ENCODE measurements around the gene TMED8.
"Not testable (repeated sequence)": the region's sequence is repeated elsewhere in the genome, so short reads cannot be mapped to it uniquely, and the experiment has no call there.

Gene TMED8

DNA sequence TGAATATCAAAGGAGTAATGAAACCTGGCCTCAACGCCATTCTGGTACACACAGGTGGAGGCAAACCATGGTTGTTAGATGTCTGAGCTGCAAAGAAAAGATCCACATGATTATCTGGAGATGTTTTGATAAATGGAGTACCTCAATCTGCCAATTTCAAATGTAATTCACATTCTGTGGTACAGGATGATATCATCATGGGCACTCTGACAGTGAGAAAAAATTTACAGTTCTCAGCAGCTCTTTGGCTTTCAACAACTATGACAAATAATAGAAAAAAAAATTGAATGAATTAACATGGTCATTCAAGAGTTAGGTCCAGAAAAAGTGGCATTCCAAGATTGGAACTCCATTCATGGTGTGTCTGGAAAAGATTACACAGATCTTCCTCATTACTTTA is 17.3 kb downstream of the TMED8 start:
- no peak for FAIRE-seq

DNA sequence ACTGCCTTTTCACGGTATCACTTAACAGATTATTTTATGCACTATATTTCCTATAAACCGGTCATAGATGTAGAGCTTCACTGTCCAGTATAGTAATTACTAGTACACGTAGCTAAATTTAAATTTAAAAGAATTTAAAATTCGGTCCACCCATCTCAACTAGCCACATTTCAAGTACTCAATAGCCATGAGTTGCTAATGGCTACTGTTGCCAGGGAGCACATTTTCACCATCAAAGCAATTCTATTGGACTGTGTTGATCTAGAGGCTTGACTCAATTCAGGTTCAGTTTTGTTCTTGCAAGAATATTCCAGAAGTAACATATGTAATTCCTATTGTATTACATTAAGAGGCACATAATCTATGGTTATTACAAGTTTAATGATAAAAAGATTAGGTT is 20.0 kb downstream of the TMED8 start:
- FAIRE-seq, result no peak

DNA sequence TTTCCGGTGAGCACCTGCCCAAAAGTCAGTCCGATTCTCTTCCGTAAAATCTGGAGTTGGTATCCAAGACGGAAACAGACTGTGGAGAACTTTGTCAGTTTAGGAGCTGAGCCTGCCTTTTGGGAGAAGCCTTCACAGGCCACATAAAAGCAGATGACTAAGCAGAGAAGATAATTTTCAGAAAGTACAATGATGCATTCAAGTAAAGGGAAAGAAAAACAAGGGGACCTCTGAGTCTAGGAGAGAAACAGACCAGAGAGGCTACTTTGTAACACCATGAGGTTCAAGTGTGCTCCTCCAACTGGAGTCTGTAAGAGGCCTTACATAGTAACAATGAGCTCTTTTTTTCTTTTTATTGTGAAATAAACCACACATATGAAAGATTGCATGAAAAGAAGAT is 21.1 kb downstream of the TMED8 start:
- no peak for FAIRE-seq

DNA sequence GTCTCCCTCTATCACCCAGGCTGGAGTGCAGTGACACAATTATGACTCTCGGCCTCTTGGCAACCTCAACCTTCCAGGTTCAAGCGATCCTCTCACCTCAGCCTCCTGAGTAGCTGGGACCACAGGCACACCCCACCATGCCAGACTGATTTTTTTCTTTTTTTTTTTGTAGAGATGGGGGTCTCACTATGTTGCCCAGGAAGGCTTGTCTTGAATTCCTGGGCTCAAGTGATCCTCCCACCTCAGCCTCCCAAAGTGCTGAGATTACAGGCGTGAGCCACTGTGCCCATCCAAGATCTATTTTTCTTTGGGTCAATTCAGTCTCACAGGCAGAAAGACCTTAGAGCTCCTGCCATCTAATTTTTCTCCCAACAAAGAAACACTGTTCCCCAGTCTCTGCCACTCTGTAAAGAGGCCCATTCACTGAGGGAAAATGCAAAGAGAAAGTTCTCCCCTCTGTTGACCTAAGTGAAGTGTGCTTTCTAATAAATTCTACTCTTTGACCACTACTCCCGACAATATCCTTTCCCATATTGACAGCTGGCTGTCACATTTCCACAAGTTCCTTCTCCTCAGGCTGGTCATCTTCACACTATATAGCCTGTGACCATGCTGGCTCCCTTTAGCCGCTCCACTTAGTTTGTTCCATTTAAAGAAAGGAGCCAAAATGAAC is 23.3 kb downstream of the TMED8 start:
- FAIRE-seq, result no peak

DNA sequence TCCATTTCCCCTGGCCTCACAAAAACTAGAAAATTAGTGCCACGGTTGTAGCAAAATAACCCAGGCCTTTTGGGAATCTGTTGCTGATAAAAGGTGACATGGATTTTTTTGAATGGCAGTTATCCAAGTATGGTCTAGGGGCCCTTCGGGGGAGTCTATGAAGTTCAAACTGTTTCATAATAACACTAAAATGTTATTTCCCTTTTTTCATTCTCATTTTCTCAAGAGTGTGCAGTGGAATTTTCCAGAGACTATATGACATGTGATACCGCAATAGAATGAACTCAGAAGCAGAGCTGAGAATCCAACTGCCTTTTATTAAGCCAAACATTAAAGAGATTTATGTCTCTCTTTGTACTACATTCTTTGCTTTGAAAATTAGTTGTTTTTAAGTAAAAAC is 29.1 kb downstream of the TMED8 start:
- peak; percentile 95 for FAIRE-seq

DNA sequence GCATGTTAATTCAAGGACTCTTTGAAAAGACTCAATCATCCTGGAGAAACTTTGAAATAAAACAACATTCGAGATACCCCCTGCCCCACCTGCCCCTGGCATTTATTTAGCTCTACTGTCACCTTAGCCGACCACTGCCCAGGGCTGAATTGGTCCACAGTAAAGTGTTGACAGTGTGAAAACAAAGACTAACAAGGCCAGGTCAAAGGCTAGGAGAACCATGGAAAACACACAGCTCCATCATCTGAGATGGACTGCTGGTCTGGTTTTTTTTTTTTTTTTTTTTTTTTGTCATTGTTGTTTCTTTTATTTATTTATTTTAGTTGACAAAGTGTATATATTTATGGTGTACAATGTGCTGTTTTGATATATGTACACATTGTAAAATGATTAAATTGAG is 30.4 kb downstream of the TMED8 start:
- FAIRE-seq, result no peak

DNA sequence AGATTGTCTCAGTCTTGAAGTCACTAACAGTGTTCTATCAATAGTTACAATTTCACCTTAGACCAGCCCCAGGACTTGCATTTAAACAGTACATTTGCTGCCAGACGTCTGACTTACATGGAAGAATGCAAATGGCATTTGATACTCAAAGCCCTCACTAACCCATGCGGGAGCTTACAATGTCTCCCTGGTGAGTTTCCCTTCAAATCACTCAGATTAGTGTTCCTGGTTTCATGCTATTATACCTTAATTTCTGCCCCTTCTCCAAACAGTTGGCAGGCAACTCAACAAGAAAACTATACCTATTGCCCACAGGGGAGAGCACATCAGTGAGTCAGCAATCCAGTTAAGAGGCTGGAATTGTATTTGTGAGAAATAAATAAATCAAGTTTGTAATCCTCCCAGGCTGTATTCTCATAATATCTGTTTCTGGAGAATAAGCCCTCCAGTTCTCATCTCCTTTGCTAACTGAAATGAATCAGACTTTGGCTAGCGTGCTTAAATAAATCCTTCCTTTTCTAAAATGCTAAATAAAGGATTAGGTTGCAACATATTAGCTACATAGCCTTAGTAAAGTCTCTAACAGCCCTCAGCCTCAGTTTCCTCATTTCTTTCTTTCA is 32.4 kb downstream of the TMED8 start:
- no peak for FAIRE-seq

DNA sequence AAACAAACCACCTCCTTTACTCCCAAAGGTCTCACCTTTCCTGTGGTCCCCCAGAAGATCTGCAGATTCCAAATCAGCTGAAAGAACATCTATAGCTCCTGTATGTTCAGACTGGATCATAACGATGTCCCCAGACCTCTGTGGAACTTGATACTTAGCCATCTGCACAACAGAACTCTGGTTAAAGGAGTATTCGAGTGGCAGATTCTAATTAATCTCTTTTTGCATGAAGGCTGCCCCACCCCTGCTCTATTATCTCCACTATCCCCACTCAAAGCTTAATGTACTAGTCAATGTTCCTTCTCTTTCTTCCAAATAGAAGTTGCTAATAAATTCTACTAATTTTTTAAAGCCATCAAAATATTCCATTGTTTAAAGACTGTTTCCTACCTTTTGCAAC is 33.2 kb downstream of the TMED8 start:
- FAIRE-seq, result no peak

DNA sequence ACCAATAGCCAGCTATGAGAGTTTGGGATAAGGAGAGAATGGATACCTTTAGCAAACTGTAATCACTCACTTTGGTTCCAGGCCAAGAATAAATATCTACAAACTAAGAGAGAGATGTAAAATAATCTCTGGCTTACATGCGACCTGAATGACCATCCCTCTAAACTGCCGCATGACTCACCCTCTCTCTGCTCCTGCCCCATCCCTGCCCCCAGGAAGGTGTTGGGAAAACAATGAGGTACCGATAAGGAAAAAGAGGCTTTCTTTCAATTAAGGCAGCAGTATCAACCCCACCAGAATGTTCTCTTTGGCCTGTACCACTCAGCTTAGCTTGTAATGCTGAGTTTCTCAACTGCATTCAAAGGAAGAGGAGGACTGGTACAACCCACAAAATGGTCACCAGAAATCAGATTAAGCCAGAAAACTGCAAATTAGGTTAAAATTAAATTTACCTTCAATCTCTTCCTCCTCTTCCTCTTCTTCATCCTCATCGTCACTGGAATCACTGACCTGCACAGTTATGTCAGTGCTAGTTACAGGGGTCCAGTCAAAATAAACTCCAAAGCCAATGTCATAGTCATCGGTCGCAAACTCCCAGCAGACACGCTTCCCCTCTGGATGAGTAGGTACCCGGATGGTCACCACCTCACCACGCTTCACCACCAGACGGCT is 34.0 kb downstream of the TMED8 start:
- FAIRE-seq, result no peak

DNA sequence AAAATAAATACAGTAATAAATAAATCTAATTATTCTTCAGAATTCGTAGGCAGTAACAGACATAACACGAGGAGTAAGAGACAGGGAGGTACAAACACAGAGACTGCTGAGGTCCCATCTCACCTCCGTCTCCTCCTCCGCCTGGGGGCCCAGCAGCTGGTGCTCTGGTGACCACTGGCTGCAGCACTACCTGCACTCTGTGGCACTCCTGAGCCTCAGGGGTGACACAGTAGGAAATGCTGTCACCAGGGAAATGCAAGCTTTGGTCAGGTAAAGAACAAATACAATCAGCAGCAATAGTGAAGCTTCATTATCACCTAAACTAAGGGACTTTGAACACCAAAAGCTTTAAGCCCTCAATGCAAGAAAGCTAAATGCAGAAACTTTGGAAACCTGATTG is 36.5 kb downstream of the TMED8 start:
- FAIRE-seq, result no peak

DNA sequence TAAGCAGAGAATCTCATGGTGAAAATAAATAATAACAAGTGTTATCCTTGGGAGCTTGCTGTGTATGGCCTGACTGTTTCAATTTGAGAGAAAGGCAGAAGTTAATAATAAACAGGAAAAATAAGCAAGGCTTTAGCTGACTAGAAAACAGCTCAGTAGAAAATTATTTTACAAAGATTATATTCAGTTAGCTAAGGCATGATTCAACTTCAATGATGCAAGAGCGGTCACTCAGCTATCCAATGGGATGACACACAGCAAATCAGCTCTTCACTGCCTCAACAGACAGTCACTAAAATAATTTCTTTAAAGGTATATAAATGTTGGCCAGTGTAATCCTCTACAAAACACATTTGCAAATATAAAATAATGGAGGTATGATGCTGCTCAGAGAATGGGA is 37.5 kb downstream of the TMED8 start:
- no peak for FAIRE-seq

DNA sequence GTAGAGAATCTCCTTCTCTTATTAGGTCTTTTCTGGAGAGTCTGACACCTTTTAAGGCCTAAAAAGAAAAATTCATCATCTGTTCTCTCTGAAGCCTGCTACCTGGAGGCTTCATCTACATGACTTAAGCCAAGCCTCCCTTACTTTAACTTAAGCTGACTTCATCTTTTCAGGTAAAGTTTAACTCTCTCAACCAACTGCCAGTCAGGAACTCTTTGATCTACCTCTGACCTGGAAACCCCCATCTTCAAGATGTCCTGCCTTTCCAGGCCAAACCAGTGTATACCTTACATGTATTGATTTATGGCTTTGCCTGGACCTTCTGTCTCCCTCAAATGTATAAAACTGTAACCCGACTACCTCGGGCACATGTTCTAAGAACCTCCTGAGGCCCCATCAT is 38.6 kb downstream of the TMED8 start:
- no peak for FAIRE-seq

DNA sequence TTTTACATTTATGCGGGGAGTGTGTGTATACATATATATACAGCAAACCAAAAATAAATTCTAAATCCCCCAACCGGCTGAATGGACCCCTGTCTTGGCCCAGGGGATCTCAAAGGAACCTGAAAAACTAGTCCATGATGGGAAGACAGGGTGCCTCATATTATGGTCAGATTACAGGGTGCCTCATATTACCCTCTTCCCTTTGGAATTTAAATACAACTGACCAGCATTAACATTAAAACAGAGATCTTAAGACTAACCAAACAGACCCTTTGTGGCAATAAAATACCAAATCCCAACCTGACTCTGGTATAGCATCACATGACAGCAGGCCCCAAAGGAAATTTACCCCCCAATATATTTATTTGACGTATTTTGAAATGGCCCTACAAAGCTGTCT is 39.0 kb downstream of the TMED8 start:
- no peak for FAIRE-seq

DNA sequence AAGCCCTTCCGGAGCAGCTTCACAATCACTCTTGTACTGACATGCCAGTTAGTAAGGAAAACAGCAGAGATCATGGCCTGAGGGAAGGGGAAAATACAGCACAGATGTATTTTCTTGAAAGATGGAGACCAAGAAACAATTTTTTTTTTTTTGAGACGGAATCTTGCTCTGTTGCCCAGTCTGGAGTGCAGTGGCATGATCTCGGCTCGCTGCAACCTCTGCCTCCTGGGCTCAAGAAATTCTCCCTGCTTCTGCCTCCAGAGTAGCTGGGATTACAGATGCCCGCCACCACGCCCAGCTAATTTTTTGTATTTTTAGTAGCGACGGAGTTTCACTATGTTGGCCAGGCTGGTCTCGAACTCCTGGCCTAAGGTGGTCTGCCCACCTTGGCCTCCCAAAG is 39.6 kb downstream of the TMED8 start:
- not testable (repeated sequence) for FAIRE-seq

DNA sequence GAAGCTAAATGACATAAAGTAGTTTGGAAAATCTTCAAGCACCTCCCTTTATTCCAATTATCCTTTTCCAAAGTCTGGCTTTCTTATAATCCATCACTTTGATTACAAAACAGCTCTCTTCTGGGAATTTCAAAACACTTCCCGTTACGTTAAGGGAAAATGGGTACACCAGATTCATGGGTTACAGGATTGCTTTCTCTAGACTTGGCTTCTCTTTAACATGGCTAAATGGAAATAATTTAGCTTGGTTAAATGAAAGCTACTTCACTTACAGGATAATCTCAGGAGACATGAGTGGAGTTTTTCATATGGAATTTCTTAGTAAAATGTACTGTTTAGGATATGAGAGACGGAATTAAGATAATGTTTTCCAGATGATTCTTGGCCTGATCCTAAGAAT is 41.3 kb downstream of the TMED8 start:
- FAIRE-seq, result no peak

DNA sequence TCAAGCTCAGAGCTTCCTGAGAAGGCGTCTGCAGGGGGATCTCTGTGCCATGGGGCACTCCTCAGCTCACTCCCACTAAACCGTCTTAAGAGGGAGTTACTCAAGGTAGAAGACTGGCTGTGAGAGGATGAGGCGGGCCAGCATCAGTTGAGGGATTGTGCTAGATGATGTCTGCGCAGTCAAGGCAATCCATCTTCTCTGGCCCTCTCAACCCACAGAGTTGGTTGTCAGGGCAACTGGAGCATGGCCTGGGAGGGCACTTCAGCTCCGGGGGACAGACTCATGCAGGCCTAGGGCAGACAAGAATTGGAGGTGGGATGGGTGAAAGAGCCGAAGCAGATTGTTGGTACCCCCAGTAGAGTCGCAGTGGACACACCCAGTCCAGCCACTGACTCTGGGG is 47.0 kb downstream of the TMED8 start:
- FAIRE-seq, result no peak

DNA sequence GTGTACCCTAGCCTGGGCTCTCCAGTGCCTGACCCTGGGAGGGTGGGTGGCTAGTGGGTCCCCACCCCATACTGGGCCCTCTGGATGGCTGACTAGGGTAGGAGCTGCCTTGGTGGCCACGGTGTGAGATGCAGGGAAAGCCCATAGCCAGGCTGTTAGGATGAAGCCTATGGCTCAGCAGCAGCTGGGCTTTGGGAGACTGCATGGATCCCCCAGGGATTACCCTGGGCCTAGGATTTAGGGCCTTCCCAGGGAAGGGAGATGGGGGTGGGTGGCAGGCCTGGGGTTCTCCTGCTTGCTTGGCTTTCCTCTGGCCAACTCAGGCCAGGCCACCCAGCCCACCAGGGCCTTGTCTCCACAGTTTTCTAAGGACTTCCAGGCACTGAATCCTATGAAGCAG is 49.8 kb downstream of the TMED8 start:
- FAIRE-seq, result no peak

DNA sequence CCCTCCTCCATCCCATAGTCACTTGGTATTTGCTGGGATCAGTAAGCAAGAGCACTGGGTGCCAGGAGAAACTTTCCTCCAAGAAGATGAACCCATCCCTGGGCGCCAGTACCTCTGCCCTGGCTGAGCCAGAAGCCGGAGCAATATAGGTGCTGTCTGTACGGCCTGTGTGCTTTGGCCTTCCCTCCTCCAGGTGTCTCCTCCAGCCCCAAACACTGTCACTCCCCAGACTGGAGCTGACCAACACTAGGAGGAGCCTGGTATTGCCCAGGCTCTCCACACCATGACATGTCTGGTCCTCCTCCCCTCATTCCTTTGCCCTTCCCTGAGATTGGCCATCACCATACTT is 51.2 kb downstream of the TMED8 start:
- no peak for FAIRE-seq

DNA sequence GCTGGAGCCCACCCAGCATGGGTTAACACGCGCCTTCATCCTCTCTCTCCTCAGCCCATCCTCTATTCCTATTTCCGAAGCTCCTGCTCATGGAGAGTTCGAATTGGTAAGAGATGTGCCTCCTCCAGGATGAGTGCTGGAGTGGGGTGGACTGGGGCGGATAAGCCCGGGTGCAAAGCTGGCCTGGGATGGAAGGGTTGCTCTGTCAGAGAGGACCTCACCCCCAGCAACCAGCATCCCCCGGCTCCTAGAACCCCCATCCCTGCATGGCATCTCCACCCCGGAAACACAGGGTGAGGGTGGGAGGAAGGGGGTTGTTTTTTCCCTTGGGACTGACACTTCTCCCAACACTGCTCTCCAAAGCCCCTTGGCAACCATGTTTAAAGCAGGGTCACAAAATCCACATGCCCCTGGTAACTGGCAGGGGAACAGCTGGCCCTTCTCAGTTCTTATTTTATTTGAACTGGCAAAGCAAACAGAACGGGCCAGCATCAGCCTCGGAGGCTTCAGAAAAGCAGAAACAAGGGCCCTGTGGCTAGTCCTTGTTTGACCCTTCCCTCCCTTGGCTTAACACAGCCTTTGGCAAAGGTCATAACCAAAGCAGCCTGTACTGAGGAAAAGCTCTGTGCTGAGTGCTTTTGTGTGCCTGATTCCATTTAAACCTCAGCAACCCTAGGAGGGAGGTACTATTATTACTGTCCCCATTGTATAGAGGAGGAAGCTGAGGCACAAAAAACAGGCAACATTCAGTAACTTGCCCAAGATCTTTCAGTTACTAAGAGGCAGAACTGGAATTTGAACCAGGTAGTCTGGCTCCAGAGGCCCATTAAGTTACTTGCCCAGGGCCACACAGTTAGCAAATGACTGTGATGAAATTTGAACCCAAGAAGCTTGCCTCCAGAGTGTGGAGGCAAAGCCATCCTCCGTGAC is 51.8 kb downstream of the TMED8 start:
- no peak for FAIRE-seq

DNA sequence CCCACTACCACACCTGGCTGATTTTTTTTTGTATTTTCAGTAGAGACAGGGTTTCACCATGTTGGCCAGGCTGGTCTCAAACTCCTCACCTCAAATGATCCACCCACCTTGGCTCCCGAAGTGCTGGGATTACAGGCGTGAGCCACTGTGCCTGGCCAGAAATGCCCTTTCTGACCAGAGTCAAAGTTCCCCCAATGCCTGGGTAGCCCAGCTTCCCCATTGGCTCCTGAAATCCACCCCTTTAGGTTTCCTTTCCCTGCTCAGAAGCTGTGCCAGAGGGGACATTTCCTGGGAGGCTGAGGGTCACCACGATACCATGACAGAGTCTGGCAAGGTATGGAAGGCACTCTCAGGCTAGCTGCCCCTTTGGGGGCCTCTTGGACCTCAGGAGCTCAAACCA is 52.6 kb downstream of the TMED8 start:
- FAIRE-seq, result no peak

DNA sequence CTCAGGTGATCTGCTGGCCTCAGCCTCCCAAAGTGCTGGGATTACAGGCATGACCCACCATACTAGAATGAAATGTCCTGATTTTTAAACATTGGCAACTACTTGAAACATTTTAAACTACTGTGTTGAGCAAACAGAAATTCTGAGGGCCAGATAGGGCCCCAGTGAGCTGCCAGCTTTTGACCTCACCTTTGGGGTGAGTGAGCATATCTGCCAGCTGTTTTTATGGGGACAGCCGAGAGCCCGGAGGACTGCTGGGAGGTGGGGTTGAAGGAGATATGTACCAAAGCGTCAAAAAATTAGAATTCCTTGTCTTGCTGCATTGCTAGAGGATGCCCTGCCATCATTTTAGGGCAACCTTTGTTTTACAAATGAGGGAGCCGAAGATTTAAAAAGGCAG is 53.3 kb downstream of the TMED8 start:
- FAIRE-seq, result no peak

DNA sequence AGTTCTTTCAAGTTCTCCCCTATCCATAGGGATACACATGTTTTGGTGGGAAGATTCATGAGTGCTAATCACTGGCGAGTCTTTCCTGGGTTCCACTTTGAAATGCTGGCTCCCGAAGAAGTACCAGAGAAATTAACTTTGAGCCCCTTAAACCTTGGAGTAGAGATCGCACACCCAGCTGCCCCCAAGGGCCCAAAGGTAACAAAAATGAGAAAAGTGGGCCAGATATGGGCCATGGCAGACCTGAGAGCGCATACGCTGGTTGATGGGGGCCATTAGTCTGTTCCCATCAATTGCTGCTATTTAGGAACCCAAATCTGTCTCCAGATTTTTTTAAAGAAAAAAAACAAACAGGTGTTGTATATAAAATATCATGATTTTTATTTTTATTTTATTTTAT is 53.9 kb downstream of the TMED8 start:
- no peak for FAIRE-seq

DNA sequence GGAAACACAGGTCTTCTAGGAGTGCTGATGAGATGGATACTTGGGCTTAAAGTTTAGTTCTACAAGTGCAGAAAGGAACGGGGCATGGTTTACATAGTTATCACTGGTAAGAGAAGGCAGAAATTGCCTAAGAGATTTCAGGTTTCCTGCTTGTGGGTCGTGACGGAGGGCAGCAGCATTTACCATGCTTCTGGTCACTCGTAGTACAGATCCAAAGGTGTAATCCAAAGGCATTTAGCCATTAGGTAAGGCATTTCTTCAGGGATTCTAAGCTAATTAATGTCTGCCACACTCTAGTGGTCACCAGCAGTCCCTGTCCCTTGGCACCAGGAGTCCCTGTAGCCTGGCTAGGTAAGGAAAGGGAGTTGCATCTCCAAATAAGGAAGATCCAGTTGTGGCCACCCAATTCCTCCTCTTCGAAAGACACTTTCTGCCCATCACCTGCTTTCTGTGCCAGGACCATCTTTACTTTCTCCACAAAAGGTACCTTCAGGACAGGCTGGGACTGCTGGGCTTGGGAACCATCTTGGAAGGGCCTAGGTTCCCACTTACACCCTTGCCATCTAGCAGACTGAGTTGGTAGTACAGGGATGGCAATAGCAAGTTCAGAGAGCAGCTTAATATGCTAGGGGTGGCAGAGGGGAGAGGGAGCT is 54.5 kb downstream of the TMED8 start:
- no peak for FAIRE-seq

Measured in endometrium (tissue), 2 donors.